Stomach (tissue), 9 donors: ENCODE measurements around the gene MKNK2. TPM values are rescaled to one million over a fixed set of nuclear protein-coding genes. Genes with fewer than 3 reads are reported as not detected.

Source experiments
- DNase-seq, 2 donors: peaks; one replicate each; pipeline versions ENCODE4 v3.0.0 to v3.0.0-alpha.2; 2013 to 2019
- H3K27ac ChIP-seq, 5 donors: fragments of 200-600 bp in 4 of 5; sonication (generic) in 4 of 5; one replicate each; pipeline ENCODE4 v1.5.1; 2013 to 2019; ENCODE audit warnings: mild to moderate bottlenecking in 1 of 5, moderate library complexity in 1 of 5
- H3K27me3 ChIP-seq, 3 donors: fragments of 200-600 bp; sonication (generic); one replicate each; pipeline ENCODE4 v1.5.1; 2017 to 2019; ENCODE audit warnings: mixed run types in 1 of 3
- H3K36me3 ChIP-seq, 4 donors: fragments of 200-600 bp; sonication (generic); 1 replicate in 3 of 4; 2 replicates in 1 of 4; pipeline ENCODE4 v1.5.1; 2016 to 2019
- H3K4me1 ChIP-seq, 4 donors: fragments of 200-600 bp; sonication (generic); one replicate each; pipeline ENCODE4 v1.5.1; 2016 to 2019
- H3K4me3 ChIP-seq, 4 donors: fragments of 200-600 bp; sonication (generic) in 3 of 4; one replicate each; pipeline ENCODE4 v1.5.1; 2016 to 2019; ENCODE audit warnings: mild to moderate bottlenecking in 1 of 4
- H3K9me3 ChIP-seq, 4 donors: fragments of 200-600 bp; sonication (generic); one replicate each; pipeline ENCODE4 v1.5.1; 2016 to 2019
- EP300 ChIP-seq: sonication (generic); formaldehyde crosslinking; IDR thresholded peaks from one replicate; pipeline ENCODE4 v1.6.1; 2017; ENCODE audit warnings: antibody characterized with exemption
- POLR2A ChIP-seq, 4 donors: fragments of 450-650 bp; IDR thresholded peaks; one replicate each; pipeline ENCODE4 v1.6.1; 2016; ENCODE audit warnings: antibody characterized with exemption in 4 of 4, control low read depth in 2 of 4, mild to moderate bottlenecking in 1 of 4, moderate library complexity in 1 of 4
- POLR2AphosphoS5 ChIP-seq, 3 donors: sonication (generic); formaldehyde crosslinking; IDR thresholded peaks; one replicate each; pipeline ENCODE4 v1.6.1; 2016; ENCODE audit warnings: antibody characterized with exemption in 3 of 3
- WGBS, 5 donors: extraction: QIAGEN DNeasy Blood & Tissue Kit in 3 of 5; methylation state at CpG; one replicate each; pipeline versions ENCODE4 v1.1.5 to v1.1.7; 2013 to 2018; 5-methylcytosine and 5-hydroxymethylcytosine counted together
- intact Hi-C: fragments of 100-400 bp; cut with DNase I; formaldehyde crosslinking; loops from one replicate; pipeline ENCODE4 v1.15.1; 2023; ENCODE audit warnings: low total_unique reads
- polyA plus RNA-seq, 3 donors: library from polyadenylated mRNA; stranded (reverse); fragments of 200-250 nt; gene quantifications; one replicate each; pipeline ENCODE4 v1.2.3, GENCODE V29; 2013
- total RNA-seq, 5 donors: library from RNA; depleted of rRNA; stranded (reverse); fragments of >200 nt; gene quantifications; one replicate each; pipeline versions ENCODE4 v1.1.0 to v1.2.3, GENCODE V29; 2014 to 2016
- TF ChIP-seq, protein P1 (sequence below), 7 experiments: fragments of 450-650 bp in 4 of 7; fragments of 200-600 bp in 3 of 7; sonication (generic) in 3 of 7; IDR thresholded peaks; one replicate each; pipeline ENCODE4 v1.5.1; 2016 to 2019; ENCODE audit warnings: antibody characterized with exemption in 7 of 7, control low read depth in 2 of 7, mild to moderate bottlenecking in 1 of 7
- donor health status: healthy with polysubstance abuse.
- donor health status: Bipolar disorder and iron deficiency.
- donor health status: healthy.

MKNK2 gene
- total and polyA plus RNA-seq, 8 donors: 38.7 to 192 (median 113) TPM

DNA sequence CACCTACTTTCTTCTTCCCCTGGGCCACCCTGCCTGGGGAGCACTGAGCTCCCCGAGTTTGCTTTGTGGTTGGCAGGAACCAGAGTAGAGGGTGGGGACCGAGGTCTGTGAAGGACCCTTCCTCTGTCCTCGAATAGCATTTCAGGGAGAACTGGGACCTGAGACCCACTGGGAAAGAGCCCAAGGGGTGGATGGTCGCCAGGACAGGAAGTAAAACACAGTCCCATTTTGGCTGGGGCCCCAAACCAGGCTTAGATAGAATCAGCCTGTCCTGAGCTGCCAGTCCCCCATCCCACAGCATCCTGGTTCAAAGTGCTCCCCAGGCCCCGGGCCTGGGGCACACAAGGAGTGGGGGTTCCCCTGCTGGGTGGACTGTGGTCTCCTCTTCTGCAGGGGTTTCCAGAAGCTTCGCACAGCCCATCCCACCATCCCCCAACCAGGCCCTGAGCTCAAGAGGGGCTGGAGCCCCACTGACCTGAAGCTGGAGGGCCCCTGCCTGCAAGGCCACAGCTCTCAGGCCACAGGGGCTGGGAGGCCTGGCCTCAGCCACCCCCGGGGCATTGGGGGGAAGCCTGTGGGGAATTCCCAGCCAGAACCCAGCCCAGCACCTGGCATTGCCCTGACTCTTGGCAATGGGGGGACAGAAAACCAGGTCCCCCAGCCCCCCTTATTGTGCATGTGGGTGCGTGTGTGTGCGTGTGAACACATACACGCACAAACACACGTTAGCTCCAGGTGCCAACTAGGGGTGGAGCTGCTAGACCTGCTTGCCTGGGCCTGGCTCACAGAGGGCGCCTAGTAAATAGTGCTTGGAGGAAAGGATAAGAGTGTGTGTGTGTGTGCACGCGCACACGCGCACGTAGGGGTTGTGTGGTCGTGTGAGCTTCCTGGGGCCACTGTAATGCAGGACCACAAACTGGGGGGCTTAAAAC, 995 bp upstream of the MKNK2 start:
- WGBS, 5 donors: 14 to 29% (median 20%) methylated on average over 12 to 18 of the region's 18 CpGs
- intact Hi-C loops: no loop called here
- Histone ChIP-seq H3K9me3 (no peaks in the 10 kb centered on the region), H3K27ac (peak overlapping the region; percentile 88 to 100 (median 100)), H3K27me3 (no peaks in the 10 kb centered on the region), H3K36me3 (peaks cover 0 to 19% (median 14%) of the 10 kb centered on the region in 4 donors), H3K4me1 (peaks cover 61 to 81% (median 79%) of the 10 kb centered on the region in 4 donors), H3K4me3 (peak overlapping the region; percentile 75 to 99 (median 98))
- DNase-seq: peak; percentile 77 to 87
- TF ChIP-seq EP300: no peak
- TF ChIP-seq POLR2AphosphoS5 (IDR thresholded peaks at IDR 0.05): no peak
- no peak for TF ChIP-seq POLR2A (IDR thresholded peaks at IDR 0.05)
- TF ChIP-seq, protein P1, sequence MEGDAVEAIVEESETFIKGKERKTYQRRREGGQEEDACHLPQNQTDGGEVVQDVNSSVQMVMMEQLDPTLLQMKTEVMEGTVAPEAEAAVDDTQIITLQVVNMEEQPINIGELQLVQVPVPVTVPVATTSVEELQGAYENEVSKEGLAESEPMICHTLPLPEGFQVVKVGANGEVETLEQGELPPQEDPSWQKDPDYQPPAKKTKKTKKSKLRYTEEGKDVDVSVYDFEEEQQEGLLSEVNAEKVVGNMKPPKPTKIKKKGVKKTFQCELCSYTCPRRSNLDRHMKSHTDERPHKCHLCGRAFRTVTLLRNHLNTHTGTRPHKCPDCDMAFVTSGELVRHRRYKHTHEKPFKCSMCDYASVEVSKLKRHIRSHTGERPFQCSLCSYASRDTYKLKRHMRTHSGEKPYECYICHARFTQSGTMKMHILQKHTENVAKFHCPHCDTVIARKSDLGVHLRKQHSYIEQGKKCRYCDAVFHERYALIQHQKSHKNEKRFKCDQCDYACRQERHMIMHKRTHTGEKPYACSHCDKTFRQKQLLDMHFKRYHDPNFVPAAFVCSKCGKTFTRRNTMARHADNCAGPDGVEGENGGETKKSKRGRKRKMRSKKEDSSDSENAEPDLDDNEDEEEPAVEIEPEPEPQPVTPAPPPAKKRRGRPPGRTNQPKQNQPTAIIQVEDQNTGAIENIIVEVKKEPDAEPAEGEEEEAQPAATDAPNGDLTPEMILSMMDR (IDR thresholded peaks at IDR 0.05): no peak

DNA sequence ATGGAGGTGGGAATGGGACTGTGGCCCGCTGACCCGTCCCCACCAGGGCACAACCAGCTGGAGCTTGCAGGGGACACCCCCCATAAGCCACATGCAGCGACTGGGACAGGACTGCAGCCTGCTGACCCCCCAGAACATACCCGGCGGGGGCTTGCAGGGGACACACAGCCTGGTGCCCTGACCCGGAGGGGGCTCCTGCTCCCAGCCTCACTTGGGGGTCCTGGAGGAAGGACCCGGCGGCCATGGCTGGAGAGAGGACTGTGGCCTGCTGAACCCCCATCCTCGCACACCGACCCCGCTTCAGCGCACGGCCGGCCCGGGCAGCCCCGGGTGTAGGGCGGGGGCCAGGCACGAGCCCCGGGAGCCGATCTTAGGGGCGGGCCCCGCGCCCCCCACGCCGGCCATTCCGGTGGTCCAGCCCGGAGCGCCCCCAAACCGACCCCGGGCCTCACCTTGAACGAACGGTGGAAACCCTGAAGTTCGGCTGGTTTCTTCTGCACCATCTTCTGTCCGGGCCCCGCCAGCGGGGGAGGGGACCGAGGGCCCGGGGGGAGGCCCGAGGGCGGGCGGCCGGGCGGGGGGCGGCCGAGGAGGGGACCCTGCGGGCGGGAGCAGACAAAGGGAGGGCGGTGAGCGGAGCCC, 574 bp downstream of the MKNK2 start:
- TF ChIP-seq POLR2A (IDR thresholded peaks at IDR 0.05) (no peak), EP300 (no peak), POLR2AphosphoS5 (IDR thresholded peaks at IDR 0.05) (no peak)
- TF ChIP-seq, protein P1 (IDR thresholded peaks at IDR 0.05): no peak
- H3K27me3 ChIP-seq: no peaks in the 10 kb centered on the region
- peaks cover 61 to 81% (median 80%) of the 10 kb centered on the region in 4 donors for H3K4me1 ChIP-seq
- H3K36me3 ChIP-seq: peaks cover 12 to 34% (median 28%) of the 10 kb centered on the region in 4 donors
- H3K27ac ChIP-seq: peak overlapping the region; percentile 94 to 100 (median 100)
- 0 to 3% (median 1%) methylated on average over 6 to 49 of the region's 49 CpGs for WGBS, 5 donors
- peak overlapping the region; percentile 75 to 99 (median 98) for H3K4me3 ChIP-seq
- DNase-seq: peak in 1 of 2 donors; percentile 63
- no peaks in the 10 kb centered on the region for H3K9me3 ChIP-seq
- intact Hi-C loops: no loop called here

DNA sequence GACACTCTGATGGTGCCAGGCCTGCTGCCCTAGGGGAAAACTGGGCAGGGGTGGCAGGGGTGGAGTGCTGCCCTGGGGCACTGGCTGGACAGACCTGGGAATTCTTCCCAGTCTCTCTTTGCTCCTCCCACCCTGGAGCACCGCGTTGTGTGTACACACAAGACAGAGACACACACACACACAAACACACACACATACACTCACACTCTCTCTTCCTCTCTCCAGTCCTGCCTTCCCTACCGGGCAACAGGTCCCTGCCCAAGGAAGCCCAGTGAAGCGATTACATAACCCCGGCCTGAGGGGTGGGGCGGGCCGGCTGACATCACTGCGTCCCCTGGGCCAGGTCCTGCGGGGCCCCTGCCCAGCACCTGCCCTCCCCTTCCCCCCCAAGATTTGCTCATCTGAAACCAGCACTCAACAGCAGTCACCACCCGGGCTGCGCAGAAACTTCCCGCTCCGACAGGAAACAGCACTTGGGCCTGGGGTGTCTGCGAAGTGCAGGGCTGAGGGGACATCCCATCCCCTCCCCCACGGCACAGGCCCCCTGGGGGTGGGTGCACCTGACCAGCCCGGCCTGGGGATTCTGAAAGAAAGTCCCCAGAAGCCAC, 1.2 kb downstream of the MKNK2 start:
- Histone ChIP-seq H3K27ac (peak overlapping the region; percentile 94 to 100 (median 100)), H3K9me3 (no peaks in the 10 kb centered on the region), H3K4me1 (peaks cover 64 to 84% (median 81%) of the 10 kb centered on the region in 4 donors), H3K36me3 (peaks cover 18 to 40% (median 34%) of the 10 kb centered on the region in 4 donors), H3K27me3 (no peaks in the 10 kb centered on the region), H3K4me3 (peak overlapping the region; percentile 75 to 99 (median 98))
- TF ChIP-seq POLR2AphosphoS5 (IDR thresholded peaks at IDR 0.05) (peak; percentile 51 to 87 (median 86)), POLR2A (IDR thresholded peaks at IDR 0.05) (peak in 1 of 4 donors; percentile 18), EP300 (no peak)
- intact Hi-C loops: no loop called here
- DNase-seq: peak; percentile 91 to 93
- 0 to 1% (median 0%) methylated on average over 5 to 16 of the region's 16 CpGs for WGBS, 5 donors

DNA sequence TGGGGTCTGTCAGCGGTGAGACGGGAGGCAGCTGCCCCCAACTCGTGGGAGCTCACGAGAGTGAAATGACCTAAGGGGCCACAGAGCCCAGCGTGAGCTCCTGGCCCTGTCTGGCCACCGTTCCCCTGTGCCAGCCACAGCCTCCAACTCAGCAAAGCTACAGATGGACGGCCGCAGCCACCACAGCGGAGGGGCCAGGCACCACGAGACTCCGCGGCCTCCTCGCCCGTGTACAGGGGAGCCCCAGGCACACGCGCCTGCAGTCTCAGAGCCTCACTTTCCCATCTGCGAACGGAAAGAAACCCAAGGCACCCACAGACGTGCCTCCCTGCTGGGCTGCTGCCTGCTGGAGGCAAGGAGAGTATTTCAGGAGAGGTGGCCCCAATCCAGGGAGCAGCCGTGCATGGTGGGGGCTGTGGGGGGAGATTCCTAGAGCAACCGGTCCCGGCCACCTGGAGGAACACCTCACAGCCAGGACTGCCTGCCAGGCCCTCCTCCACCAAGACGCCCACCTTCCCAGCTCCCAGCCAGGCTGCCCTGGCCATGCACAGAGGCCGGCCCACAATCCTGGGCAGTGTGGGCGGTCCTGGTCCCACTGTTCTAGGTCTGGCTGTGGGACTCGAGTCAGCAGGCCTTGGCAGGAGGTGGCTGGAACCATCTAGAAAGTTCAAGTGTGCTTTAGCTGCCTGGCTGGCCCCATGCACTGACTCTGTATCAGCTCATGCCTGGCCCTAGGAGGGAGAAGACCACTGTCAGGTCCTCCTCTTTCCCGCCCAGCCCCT, 1.9 kb downstream of the MKNK2 start:
- DNase-seq: peak in 1 of 2 donors; percentile 59
- peaks cover 23 to 47% (median 41%) of the 10 kb centered on the region in 4 donors for H3K36me3 ChIP-seq
- intact Hi-C loops: no loop called here
- H3K27ac ChIP-seq: peak overlapping the region; percentile 94 to 100 (median 100)
- H3K4me3 ChIP-seq: peak overlapping the region; percentile 75 to 99 (median 98)
- no peaks in the 10 kb centered on the region for H3K9me3 ChIP-seq
- no peaks in the 10 kb centered on the region for H3K27me3 ChIP-seq
- TF ChIP-seq POLR2AphosphoS5 (IDR thresholded peaks at IDR 0.05) (no peak), EP300 (no peak), POLR2A (IDR thresholded peaks at IDR 0.05) (no peak)
- TF ChIP-seq, protein P1 (IDR thresholded peaks at IDR 0.05): no peak
- peaks cover 71 to 84% (median 81%) of the 10 kb centered on the region in 4 donors for H3K4me1 ChIP-seq
- 18 to 46% (median 32%) methylated on average over 19 to 27 of the region's 27 CpGs for WGBS, 5 donors
